Fibroblast of peridontal ligament (primary cell): ENCODE data around the gene STAP1.
A peak's percentile ranks its signal among the peaks of the same experiment; 100 is the strongest.
"Not testable (repeated sequence)": the region's sequence is repeated elsewhere in the genome, so short reads cannot be mapped to it uniquely, and the experiment has no call there.

Source experiments
- DNase-seq: peaks from one replicate; pipeline ENCODE4 v3.0.0-alpha.2; 2010; ENCODE audit errors: extremely low read depth

Gene STAP1

GRCh38 chr4:67558493-67558892 is at the start of gene STAP1:
Gene STAP1 (plus strand): TSS chr4:67558727. CDS start chr4:67558810, 83 bp downstream.
- DNase-seq: no peak

GRCh38 chr4:67512501-67512900 is 46.0 kb upstream of the STAP1 start:
- no peak for DNase-seq

DNA sequence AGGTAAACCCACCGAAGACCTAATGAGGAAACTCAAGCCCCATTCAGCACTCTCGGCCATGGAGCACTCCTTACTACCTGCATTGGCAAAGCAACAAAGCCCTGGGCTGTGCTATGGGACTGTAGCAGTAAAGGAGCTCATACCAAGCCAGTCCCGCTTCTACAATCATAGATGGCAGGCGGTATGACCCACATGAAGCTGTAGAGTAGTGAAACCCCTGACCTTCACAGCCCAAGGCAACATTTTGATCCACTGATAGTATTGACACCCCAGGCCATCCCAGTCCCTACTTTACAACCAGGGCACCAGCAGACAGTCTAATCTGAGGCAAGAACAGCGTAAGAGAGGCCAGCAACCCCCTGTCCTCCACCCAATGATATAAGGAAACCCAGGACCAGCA is 38.4 kb upstream of the STAP1 start:
- no peak for DNase-seq

GRCh38 chr4:67521506-67521905 is 37.0 kb upstream of the STAP1 start:
- DNase-seq: no peak

DNA sequence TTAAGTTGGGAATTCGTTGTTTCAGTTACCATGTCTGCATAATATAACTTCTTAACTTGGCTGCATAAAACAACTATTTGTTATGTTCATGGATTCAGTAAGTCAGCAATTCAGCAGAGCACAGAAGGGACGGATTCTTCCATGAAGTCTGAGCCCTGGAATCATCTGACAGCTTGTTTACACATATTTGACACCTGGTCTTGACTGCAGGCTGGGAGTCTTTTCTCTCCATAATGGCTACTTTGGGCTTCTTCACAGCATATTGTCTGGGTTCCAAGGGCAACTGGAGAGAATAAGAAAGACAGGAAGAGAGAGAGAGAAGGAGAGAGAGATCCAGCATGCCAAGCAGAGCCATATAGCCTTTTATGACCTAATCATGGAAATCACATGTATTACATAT is 36.3 kb upstream of the STAP1 start:
- no peak for DNase-seq

DNA sequence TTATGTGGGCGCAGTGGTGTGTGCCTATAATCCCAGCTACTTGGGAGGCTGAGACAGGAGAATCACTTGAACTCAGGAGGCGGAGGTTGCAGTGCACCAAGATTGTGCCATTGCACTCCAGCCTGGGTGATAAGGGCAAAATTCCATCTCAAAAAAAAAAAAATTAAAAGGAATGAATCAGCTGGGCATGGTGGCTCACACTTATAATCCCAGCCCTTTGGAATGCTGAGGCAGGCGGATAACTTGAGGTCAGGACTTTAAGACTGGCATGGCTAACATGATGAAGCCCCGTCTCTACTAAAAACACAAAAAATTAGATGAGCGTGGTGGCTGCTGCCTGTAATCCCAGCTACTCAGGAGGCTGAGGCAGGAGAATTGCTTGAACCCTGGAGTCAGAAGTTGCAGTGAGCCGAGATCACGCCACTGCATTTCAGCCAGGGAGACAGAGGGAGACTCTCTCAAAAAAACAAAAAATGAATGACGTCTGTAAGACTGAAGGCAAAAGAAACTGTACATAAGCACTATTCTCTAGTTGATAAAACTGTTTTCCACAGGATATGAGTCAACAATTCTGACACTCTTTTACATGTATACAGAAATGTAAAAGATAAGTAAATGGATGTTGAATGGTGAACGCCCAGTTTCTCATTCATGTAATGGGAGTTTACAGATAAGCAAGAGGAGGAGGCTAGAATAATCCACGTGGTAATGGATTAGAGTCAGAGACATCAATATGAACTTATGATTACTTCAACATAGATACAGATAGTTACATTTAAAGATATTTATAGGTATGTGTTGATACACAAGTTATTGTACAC is 35.5 kb upstream of the STAP1 start:
- no peak for DNase-seq

DNA sequence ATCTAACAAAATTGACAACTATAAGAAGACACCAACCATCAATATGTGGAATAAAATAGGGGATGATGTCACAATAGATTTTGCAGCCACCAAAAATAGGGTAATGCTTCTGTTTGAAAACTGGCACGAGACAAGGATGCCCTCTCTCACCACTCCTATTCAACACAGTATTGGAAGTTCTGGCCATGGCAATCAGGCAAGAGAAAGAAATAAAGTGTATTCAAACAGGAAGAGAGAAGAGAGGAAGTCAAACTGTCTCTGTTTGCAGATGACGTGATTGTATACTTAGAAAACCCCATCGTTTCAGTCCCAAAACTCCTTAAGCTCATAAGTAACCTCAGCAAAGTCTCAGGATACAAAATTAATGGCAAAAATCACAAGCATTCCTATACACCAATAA is 34.4 kb upstream of the STAP1 start:
- DNase-seq: not testable (repeated sequence)

GRCh38 chr4:67531379-67531962 is 27.1 kb upstream of the STAP1 start:
- DNase-seq: no peak

DNA sequence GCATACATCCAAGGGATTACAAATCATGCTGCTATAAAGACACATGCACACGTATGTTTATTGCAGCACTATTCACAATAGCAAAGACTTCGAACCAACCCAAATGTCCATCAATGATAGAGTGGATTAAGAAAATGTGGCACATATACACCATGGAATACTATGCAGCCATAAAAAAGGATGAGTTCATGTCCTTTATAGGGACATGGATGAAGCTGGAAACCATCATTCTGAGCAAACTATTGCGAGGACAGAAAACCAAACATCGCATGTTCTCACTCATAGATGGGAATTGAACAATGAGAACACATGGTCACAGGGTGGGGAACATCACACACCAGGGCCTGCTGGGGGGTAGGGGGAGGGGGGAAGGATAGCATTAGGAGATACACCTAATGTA is 26.1 kb upstream of the STAP1 start:
- DNase-seq: peak; percentile 14

- no peak for DNase-seq
Measured at GRCh38 chr4:67533112-67533511, 25.4 kb upstream of the STAP1 start.

DNA sequence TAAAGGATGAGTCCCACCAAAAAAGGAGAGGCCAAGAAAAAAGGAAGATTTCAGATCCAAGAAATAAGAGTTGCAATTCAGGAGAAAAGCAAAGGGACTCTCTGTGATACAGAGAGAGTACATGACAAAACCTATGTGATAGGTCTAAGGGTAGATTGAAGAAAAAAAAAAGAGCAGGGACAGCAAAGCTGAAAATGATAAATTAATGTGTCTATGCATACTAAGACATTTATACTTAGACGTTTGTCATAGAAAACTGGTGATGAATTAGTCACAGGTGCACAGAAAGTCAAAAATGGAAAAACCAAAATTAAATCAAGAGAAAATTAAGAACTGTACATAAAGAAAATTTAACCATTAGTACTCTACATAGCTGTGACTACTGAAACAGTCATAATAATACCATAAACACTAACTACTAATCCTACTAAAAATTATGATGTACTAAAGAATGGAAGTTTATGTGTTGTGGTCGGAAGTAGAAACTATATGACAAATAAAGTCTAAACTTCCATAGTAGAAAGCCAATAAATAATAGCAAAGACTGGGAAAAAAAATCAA is 23.2 kb upstream of the STAP1 start:
- DNase-seq: no peak

- no peak for DNase-seq
Measured at GRCh38 chr4:67539830-67540229, 18.7 kb upstream of the STAP1 start.

- peak; percentile 25 for DNase-seq
Measured at GRCh38 chr4:67542076-67542475, 16.5 kb upstream of the STAP1 start.

DNA sequence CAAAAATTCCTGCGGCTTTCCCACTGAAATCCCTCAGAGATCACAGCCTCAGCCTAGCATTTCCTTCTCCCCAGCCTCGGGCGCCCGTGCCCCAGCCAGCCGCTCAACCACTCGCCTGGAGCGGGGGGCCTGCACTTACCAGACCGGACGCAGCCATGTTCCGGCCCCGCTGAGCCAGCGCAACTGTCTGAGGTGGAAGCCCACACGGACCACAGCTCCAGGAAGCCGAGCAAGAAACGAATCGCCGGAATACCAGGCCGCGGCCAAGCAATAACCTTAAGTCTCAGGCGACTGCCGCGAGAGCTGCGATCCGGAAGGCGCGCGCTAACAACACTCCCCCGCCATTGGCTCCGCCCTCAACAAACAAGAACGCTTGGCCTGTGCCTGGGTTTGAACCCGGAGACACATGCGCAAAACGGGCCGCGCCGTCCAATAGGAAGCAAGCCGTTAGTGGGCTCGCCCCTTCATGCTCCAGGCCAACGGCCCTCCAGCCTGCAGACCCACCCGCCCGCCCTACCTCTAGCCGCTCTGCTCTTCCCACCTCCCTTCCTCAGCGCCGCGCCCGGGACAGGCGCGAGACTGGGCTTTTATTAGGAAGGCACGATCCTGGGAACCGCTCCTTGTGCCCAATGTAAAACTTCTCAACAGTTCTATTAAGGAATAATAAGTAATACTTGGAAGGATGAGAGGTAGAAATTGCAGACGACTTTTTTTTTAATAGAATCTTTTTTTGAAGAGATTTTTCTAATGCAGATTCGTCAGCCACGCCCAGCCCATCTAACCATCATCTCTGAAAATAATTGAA is 13.1 kb upstream of the STAP1 start, which contains the start of gene CENPC:
TSS of gene CENPC (minus strand) at position 305 of the 805 bp plus-strand sequence. CDS start at position 157, 148 bp downstream.
- peak; percentile 96 for DNase-seq

GRCh38 chr4:67546004-67546356 is 12.5 kb upstream of the STAP1 start:
- DNase-seq: no peak

DNA sequence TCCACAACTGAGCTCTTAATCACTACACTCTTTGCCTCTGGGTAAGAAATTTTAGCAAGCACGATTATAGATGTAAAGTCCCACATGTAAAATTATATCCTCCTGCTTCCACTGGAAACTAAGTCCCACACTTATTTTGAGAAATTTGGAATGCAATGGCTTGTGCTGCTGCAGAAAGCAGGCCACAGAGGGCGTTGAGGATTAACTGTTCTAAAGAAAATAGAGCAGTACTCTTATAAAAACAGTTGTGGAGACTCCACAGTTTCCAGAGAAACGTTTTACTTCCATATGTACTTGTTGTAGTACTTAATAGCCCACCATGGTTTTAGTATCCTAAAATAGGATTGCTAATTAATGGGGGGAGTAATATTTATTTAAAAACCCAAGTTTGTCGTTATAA is 11.6 kb upstream of the STAP1 start:
- DNase-seq: peak; percentile 23

DNA sequence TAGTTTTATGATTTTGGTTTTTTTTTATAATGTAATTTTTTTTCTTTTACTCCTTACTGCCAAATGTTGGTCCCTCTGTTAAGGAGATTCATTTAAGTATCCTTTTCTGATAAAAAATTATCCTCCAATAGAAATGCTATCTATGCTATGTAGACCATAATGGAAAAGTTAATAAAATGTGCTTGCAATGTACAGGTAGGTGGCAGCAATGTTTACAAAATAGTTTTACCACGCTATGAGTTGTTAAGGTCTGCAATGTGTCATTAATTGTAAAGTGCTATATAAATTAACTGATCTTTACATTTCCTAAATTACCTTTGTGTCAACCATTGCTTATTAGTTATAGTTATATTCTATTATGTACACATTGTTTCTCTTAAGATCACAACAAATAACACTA is 9.4 kb upstream of the STAP1 start:
- peak; percentile 15 for DNase-seq

DNA sequence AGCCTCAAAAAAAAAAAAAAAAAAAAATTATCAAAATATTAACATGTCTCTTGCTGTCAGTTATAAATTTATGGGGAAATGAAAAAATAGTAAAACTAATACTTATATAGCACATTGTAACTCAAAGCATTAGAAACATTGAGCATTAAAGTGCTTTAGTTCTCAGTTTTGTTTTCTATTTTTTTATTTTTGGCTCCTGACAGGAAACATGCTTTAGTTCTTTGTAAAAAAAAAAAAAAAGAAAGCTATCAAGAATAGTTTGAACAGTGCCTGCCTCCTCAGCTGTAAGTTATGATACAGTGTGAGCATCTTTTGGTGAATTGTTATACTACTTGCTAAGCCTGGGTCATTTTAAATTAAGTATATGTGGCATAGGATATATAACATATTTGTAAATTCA is 8.1 kb upstream of the STAP1 start:
- DNase-seq: no peak

- DNase-seq: no peak
Measured at GRCh38 chr4:67550857-67551256, 7.7 kb upstream of the STAP1 start.

DNA sequence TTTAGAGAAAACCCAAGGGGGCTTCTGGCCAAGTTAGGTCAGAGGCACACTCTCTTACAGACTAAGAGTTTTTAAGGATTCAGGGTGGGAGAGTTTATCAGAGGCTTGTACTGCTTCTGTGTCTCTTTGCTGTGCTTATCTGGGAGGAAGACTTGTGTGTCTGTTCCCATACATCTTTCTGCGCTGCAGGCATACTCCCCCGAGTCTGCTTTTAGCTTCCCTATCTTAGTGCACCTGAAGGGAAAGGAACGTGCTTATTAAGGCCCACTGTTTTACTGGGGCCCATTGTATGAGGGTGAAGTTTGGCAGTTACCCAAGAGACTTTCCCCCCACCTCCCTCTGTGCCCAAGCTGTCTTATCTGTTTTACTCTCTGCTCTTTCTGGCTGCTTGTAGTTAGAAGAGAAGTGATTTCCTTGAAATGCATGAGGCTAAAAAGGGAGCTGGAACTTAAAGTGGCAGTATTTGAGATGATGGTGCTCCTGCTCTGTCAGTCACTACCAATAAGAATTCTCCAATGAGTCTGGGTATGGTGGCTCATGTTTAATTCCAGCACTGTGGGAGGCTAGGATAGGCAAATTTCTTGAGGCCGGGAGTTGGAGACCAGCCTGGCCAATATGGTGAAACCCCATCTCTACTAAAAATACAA is 6.3 kb upstream of the STAP1 start:
- not testable (repeated sequence) for DNase-seq

DNA sequence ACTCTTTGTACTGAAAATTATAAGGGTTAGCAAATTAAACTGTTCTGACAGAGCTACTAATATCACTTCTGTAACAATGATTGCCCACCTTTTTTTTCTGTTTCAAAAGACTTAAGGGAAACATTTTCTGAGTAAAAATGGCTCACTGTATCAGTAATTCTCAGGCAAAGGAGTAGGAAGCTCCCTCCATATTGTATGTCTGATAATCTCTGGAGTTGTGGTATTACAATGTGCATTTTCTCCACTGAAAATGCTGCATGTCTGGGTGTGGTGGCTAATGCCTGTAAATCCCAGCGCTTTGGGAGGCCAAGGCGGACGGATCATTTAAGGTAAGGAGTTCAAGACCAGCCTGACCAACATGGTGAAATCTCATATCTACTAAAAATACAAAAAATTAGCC is 4.4 kb upstream of the STAP1 start:
- no peak for DNase-seq

- DNase-seq: no peak
Measured at GRCh38 chr4:67555447-67555846, 3.1 kb upstream of the STAP1 start.
